ENCODE measurements around the gene HSD17B1. TPM values are rescaled to one million over a fixed set of nuclear protein-coding genes. Genes with fewer than 3 reads are reported as not detected.
A peak's percentile ranks its signal among the peaks of the same experiment; 100 is the strongest.

Gene HSD17B1
- total and polyA plus RNA-seq, 2 of the 13 experiments (the other 11 are each of a cell fraction or from before 2014, with no cell fraction given) = 0.54 to 0.93 TPM

GRCh38 chr17:42519546-42520491 lies 32.9 kb upstream of the HSD17B1 start (continued):
- no peak for TF ChIP-seq ZNF121 (CRISPR knock-in tag; IDR thresholded peaks at IDR 0.05)
- TF ChIP-seq ZMAT5 (CRISPR knock-in tag; IDR thresholded peaks at IDR 0.05; ENCODE audit: borderline replicate concordance, low read depth) = no peak
- no peak for TF ChIP-seq HNRNPL (IDR thresholded peaks at IDR 0.05; ENCODE audit: low read depth, low read length)
- 0 out of 4 replicates have a peak, but pooled peaks of 1 of the 2 experiments have one; percentile 23 for TF ChIP-seq MAFK (conservative IDR thresholded peaks at IDR 0.05 in 1 of 2, IDR thresholded peaks at IDR 0.05 in 1 of 2; ENCODE audit: low read length in 2 of 2)
- TF ChIP-seq PITX1 (CRISPR knock-in tag; IDR thresholded peaks at IDR 0.05) = peak; percentile 13; the same call in 1 of the 2 replicates
- TF ChIP-seq RFXANK (CRISPR knock-in tag; IDR thresholded peaks at IDR 0.05) = no peak
- 0 out of 2 replicates have a peak, but pooled peaks have one; percentile 11 for TF ChIP-seq HNF4G (IDR thresholded peaks at IDR 0.05; ENCODE audit: borderline replicate concordance, low read depth, low read length)
- TF ChIP-seq HNF4G (CRISPR knock-in tag; IDR thresholded peaks at IDR 0.05; ENCODE audit: borderline replicate concordance, low read depth) = no peak
- TF ChIP-seq ZFP36 (IDR thresholded peaks at IDR 0.05; ENCODE audit: borderline replicate concordance, low read depth, low read length, partially characterized antibody) = no peak
- TF ChIP-seq ZNF709 (CRISPR knock-in tag; IDR thresholded peaks at IDR 0.05) = no peak; the same call in 1 of the 2 replicates
- TF ChIP-seq GATA4 (IDR thresholded peaks at IDR 0.05; ENCODE audit: borderline replicate concordance, low read depth) = no peak
- TF ChIP-seq ZNF572 (CRISPR knock-in tag; IDR thresholded peaks at IDR 0.05) = no peak
- TF ChIP-seq ZNF605 (CRISPR knock-in tag; IDR thresholded peaks at IDR 0.05) = no peak
- TF ChIP-seq ZC3H4 (CRISPR knock-in tag; IDR thresholded peaks at IDR 0.05; ENCODE audit: borderline replicate concordance) = peak; percentile 20; the same call in 1 of the 2 replicates
- TF ChIP-seq, protein P1, sequence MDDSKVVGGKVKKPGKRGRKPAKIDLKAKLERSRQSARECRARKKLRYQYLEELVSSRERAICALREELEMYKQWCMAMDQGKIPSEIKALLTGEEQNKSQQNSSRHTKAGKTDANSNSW (CRISPR knock-in tag; IDR thresholded peaks at IDR 0.05; ENCODE audit: borderline replicate concordance) = no peak
- TF ChIP-seq POGK (CRISPR knock-in tag; conservative IDR thresholded peaks at IDR 0.05) = no peak
- TF ChIP-seq ZNF747 (CRISPR knock-in tag; IDR thresholded peaks at IDR 0.05; ENCODE audit: borderline replicate concordance) = no peak
- TF ChIP-seq FOXJ3 (CRISPR knock-in tag; IDR thresholded peaks at IDR 0.05; ENCODE audit: borderline replicate concordance) = no peak
- TF ChIP-seq POLR2A (IDR thresholded peaks at IDR 0.05; ENCODE audit: insufficient read depth in 1 of 2, low read depth in 2 of 2, low read length in 2 of 2) = no peak
- peak; percentile 22; the same call in 1 of the 2 replicates for TF ChIP-seq ZNF317 (CRISPR knock-in tag; IDR thresholded peaks at IDR 0.05)
- no peak for TF ChIP-seq BRD4 (CRISPR knock-in tag; IDR thresholded peaks at IDR 0.05)
- no peak for TF ChIP-seq ZNF101 (CRISPR knock-in tag; IDR thresholded peaks at IDR 0.05; ENCODE audit: borderline replicate concordance, low read depth)
- TF ChIP-seq ZBTB43 (CRISPR knock-in tag; conservative IDR thresholded peaks at IDR 0.05) = no peak
- TF ChIP-seq SPEN (CRISPR knock-in tag; IDR thresholded peaks at IDR 0.05; ENCODE audit: low read depth) = no peak
- no peak for TF ChIP-seq ZNF367 (CRISPR knock-in tag; IDR thresholded peaks at IDR 0.05; ENCODE audit: borderline replicate concordance)
